HEK293 (cell line): ENCODE data around the gene ZNF397.

Experiments used
- CTCF ChIA-PET: fragments of 350-600 bp; formaldehyde crosslinking; extraction: SDS; loops from one replicate; lab custom pipeline; 2021; ENCODE audit warnings: antibody characterized with exemption; lab: Yijun Ruan, JAX
- POLR2A ChIA-PET: fragments of 300-600 bp; formaldehyde crosslinking; extraction: SDS; loops from one replicate; lab custom pipeline; 2020; ENCODE audit warnings: antibody characterized with exemption, inconsistent platforms; lab: Yijun Ruan, JAX
- H3K27ac ChIP-seq: fragments of 200-500 bp; sonication (Bioruptor generic); 2 replicates; pipeline ENCODE4 v1.5.1; 2014; ENCODE audit warnings: low read depth, low read length, control low read depth, inconsistent platforms; ENCODE audit errors: extremely low read depth
- H3K36me3 ChIP-seq, 2 experiments: fragments of 200-500 bp in 1 of 2; sonication (Bioruptor generic) in 1 of 2; 1 replicate in 1 of 2; 2 replicates in 1 of 2; pipeline ENCODE4 v1.5.1; 2014 to 2017; ENCODE audit warnings: inconsistent platforms in 2 of 2, low read length in 2 of 2; ENCODE audit not compliant: control insufficient read depth in 2 of 2, insufficient read depth in 1 of 2
- H3K4me1 ChIP-seq: fragments of 200-500 bp; sonication (Bioruptor generic); 2 replicates; pipeline ENCODE4 v1.5.1; 2014; ENCODE audit warnings: mild to moderate bottlenecking, low read length, inconsistent platforms; ENCODE audit not compliant: control insufficient read depth, insufficient read depth
- H3K4me3 ChIP-seq: 2 replicates; pipeline ENCODE4 v1.5.1; 2011; ENCODE audit warnings: low read depth, mild to moderate bottlenecking, control low read depth, low read length, moderate library complexity
- H3K9me3 ChIP-seq: fragments of 200-500 bp; sonication (Bioruptor generic); 2 replicates; pipeline ENCODE4 v1.5.1; 2014; ENCODE audit warnings: low read depth, low read length, inconsistent platforms; ENCODE audit not compliant: control insufficient read depth, insufficient read depth
- ATF2 ChIP-seq: fragments of 450-650 bp; formaldehyde crosslinking; IDR thresholded peaks from 2 replicates; pipeline ENCODE4 v1.5.1; 2016; ENCODE audit warnings: missing biosample characterization, missing genetic modification characterization, low read depth
- BCL6B ChIP-seq: fragments of 450-650 bp; formaldehyde crosslinking; IDR thresholded peaks from 2 replicates; pipeline ENCODE4 v1.5.1; 2017; ENCODE audit warnings: missing biosample characterization, missing genetic modification characterization
- ELK4 ChIP-seq: IDR thresholded peaks from 2 replicates; pipeline ENCODE4 v1.6.1; 2011; ENCODE audit warnings: mild to moderate bottlenecking, low read depth, low read length, borderline replicate concordance
- GLIS2 ChIP-seq: fragments of 450-650 bp; formaldehyde crosslinking; IDR thresholded peaks from 2 replicates; pipeline ENCODE4 v1.5.1; 2016; ENCODE audit warnings: missing biosample characterization, missing genetic modification characterization
- HIC1 ChIP-seq: fragments of 450-650 bp; formaldehyde crosslinking; IDR thresholded peaks from 2 replicates; pipeline ENCODE4 v1.5.1; 2016; ENCODE audit warnings: missing biosample characterization, missing genetic modification characterization
- IKZF3 ChIP-seq: fragments of 450-650 bp; IDR thresholded peaks from 2 replicates; pipeline ENCODE4 v1.5.0; 2018; ENCODE audit warnings: missing biosample characterization, mild to moderate bottlenecking, missing genetic modification characterization, moderate library complexity
- SCRT2 ChIP-seq: fragments of 450-650 bp; formaldehyde crosslinking; IDR thresholded peaks from 2 replicates; pipeline ENCODE4 v1.5.1; 2016; ENCODE audit warnings: missing biosample characterization, missing genetic modification characterization
- SETDB1 ChIP-seq: IDR thresholded peaks from one replicate; pipeline ENCODE4 v1.6.1; 2017; ENCODE audit warnings: mild to moderate bottlenecking, low read length, moderate library complexity, mixed read lengths; ENCODE audit not compliant: insufficient read length
- TRIM28 ChIP-seq: IDR thresholded peaks from 2 replicates; pipeline ENCODE4 v1.6.1; 2011; ENCODE audit warnings: low read length, control low read depth, borderline replicate concordance
- ZEB2 ChIP-seq: fragments of 450-650 bp; formaldehyde crosslinking; IDR thresholded peaks from 2 replicates; pipeline ENCODE4 v1.5.1; 2016; ENCODE audit warnings: missing biosample characterization, missing genetic modification characterization
- ZNF2 ChIP-seq: fragments of 450-650 bp; formaldehyde crosslinking; IDR thresholded peaks from 2 replicates; pipeline ENCODE4 v1.5.1; 2016; ENCODE audit warnings: missing biosample characterization, missing genetic modification characterization
- ZNF248 ChIP-seq: fragments of 450-650 bp; formaldehyde crosslinking; IDR thresholded peaks from 2 replicates; pipeline ENCODE4 v1.5.1; 2017; ENCODE audit warnings: missing biosample characterization, missing genetic modification characterization
- ZNF26 ChIP-seq: fragments of 450-650 bp; formaldehyde crosslinking; IDR thresholded peaks from 2 replicates; pipeline ENCODE4 v1.5.1; 2016; ENCODE audit warnings: missing biosample characterization, missing genetic modification characterization
- ZNF266 ChIP-seq: fragments of 450-650 bp; formaldehyde crosslinking; IDR thresholded peaks from 2 replicates; pipeline ENCODE4 v1.5.1; 2016; ENCODE audit warnings: missing biosample characterization, missing genetic modification characterization, low read depth
- ZNF280C ChIP-seq: fragments of 450-650 bp; formaldehyde crosslinking; IDR thresholded peaks from 2 replicates; pipeline ENCODE4 v1.5.1; 2016; ENCODE audit warnings: missing biosample characterization, missing genetic modification characterization
- ZNF473 ChIP-seq: fragments of 450-650 bp; formaldehyde crosslinking; IDR thresholded peaks from 2 replicates; pipeline ENCODE4 v1.5.1; 2017; ENCODE audit warnings: missing biosample characterization, missing genetic modification characterization
- ZNF692 ChIP-seq: fragments of 450-650 bp; formaldehyde crosslinking; IDR thresholded peaks from 2 replicates; pipeline ENCODE4 v1.5.1; 2016; ENCODE audit warnings: missing biosample characterization, missing genetic modification characterization
- ZNF707 ChIP-seq: fragments of 450-650 bp; formaldehyde crosslinking; IDR thresholded peaks from 2 replicates; pipeline ENCODE4 v1.5.1; 2016; ENCODE audit warnings: missing biosample characterization, missing genetic modification characterization

ZNF397 gene

GRCh38 chr18:35282353-35282752, 41.5 kb downstream of the ZNF397 start:
- Histone ChIP-seq H3K36me3 (peaks cover 0 to 23% of the 10 kb centered on the region in 2 experiments; a peak in 1 of 3 replicates), H3K4me1 (no peaks in the 10 kb centered on the region), H3K27ac (no peak overlapping the region), H3K4me3 (no peak overlapping the region), H3K9me3 (no peaks in the 10 kb centered on the region)
- POLR2A ChIA-PET: no interaction called here
- CTCF ChIA-PET: no interaction called here
- no peak for TF ChIP-seq HIC1 (tag by site-specific recombination)

- H3K4me3 ChIP-seq: no peak overlapping the region
- TF ChIP-seq IKZF3 (no peak), ZNF280C (tag by site-specific recombination) (no peak), ZNF248 (no peak), GLIS2 (tag by site-specific recombination) (no peak), ZNF473 (tag by site-specific recombination) (no peak), ZEB2 (tag by site-specific recombination) (no peak), BCL6B (no peak), ZNF692 (no peak), ZNF266 (tag by site-specific recombination) (no peak), ATF2 (tag by site-specific recombination) (no peak), TRIM28 (peak; percentile 57; the same call in 1 of the 2 replicates), SCRT2 (tag by site-specific recombination) (no peak), ZNF2 (tag by site-specific recombination) (no peak), ZNF26 (tag by site-specific recombination) (no peak), SETDB1 (peak; percentile 90), ZNF707 (tag by site-specific recombination) (no peak), ELK4 (no peak)
- TF ChIP-seq, all 188 proteins: peak for 2
- CTCF ChIA-PET: no interaction called here
- H3K36me3 ChIP-seq: peaks cover 0 to 29% of the 10 kb centered on the region in 2 experiments; a peak in 1 of 3 replicates
- no peaks in the 10 kb centered on the region for H3K4me1 ChIP-seq
- H3K27ac ChIP-seq: no peak overlapping the region
- no peaks in the 10 kb centered on the region for H3K9me3 ChIP-seq
- POLR2A ChIA-PET: no interaction called here
These were observed 43.3 kb downstream of the ZNF397 start for GRCh38 chr18:35283923-35284794.
